Stimulated activated CD4-positive, alpha-beta T cell treated with anti-CD3 and anti-CD28 coated beads, Interleukin-4, amount 100 ng/mL, for 48 hours (primary cell): ENCODE results near the gene DPP6.
"Not testable (repeated sequence)": the region's sequence is repeated elsewhere in the genome, so short reads cannot be mapped to it uniquely, and the experiment has no call there.

ENCODE experiments used
- DNase-seq, 2 donors: peaks; one replicate each; pipeline ENCODE4 v3.0.0-alpha.2; 2020; ENCODE audit warnings: low read depth in 2 of 2

The DPP6 gene

DNA sequence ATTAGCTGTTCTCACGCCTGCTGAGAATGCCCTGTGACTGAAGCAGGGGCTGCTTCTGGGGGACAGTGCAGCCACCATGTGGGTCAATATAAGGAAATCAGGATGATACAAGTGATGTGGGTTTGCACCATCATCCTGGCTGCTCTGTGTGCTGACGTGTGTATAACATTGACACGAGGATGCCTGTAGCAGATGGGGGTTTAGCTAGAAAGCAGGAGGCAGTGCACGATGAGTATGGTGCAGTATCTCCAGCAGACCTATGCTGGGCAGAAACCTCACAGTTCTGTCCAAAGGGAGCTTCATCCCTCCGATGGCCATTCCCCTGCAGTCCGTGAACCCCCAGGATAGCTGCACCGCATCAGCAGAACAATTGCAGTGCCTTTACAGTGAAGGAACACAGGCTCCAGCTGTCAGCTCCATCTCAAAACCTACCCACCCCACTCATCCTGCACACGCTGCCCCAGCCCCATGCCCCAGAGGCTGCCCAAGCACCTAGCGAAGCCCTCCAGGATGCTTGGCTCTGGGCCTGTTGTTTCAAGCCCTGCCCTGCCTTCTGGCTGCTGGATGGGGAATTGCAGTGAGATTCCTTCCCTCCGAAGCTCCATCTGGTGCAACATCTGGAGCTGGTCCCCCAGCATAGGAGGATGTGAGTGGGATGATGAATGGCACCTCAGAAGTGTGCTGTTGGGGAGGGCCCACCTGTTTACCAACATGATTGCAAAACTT, 96.8 kb downstream of the DPP6 start:
- DNase-seq: not testable (repeated sequence)

DNA sequence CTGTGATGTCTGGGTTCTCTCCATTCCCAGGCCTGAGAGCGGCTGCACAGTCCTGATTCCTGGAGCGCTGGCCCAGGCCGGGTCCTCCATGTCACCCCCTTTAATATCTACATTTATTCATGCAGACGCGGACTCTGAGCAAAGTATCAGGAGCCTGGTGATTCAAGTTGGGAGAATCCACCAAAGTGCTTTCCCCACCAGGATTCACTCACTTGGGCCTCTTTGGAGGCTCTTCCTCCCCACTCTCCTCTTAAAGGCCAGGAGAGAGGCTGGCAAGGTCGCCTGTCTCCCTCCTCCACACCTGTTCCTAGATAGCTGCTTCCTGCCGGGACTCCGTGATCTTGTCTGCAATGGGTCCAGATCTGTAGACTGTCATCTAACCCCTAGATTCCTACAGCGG, 98.5 kb downstream of the DPP6 start:
- DNase-seq: not testable (repeated sequence)

DNA sequence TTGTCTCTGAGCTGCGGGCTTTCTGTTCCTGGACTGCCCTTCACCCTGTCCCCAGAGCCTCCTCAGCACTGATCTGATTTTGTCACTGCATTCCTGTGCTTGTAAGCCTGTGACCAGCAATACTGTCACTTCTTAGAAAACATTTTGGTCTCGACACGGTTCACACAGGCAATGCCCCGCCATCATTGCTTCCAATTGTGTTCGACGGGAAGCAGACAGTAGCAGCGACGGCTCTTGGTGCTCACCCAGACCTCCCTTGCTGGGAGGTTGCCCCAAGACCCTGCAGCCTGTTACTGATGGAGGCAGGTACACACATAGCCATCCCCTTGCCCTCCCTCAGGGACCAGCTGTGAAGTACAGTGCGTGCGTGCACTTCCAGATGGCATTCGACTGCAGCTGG, 99.1 kb downstream of the DPP6 start:
- DNase-seq: not testable (repeated sequence)

DNA sequence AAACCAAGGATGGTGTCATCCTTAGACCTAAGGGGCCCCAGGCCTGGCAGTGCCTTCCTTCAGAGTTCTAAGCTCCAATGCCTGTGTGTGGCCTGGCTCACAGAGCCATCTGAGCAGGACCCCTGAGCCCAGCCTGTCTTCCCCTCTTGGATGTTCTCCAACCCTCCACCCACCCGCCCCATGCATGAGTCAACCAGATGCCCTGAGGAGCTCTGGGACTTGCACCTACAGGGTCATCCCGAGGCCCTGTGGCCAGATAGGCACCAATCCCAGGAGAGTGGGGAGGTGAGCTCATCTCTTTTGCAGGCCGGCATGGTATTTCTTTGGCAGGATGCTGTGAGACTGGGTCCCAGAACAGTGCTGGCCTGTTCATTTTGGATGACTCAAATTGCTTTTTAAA, 103.7 kb downstream of the DPP6 start:
- not testable (repeated sequence) for DNase-seq

DNA sequence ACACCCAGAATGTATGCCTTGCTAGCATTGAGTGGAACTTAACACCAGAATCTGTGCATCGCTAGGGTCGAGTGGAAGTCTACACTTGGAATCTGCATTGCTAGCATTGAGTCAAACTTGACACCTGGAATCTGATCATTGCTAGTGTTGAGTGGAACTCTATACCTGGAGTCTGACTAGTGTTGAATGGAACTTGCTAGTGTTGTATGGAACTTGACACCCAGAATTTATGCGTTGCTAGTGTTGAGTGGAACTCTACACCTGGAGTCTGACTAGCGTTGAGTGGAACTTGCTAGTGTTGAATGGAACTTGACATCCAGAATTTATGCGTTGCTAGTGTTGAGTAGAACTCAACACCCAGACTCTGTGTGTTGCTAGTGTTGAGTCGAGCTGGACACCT, 110.7 kb downstream of the DPP6 start:
- DNase-seq: not testable (repeated sequence)

DNA sequence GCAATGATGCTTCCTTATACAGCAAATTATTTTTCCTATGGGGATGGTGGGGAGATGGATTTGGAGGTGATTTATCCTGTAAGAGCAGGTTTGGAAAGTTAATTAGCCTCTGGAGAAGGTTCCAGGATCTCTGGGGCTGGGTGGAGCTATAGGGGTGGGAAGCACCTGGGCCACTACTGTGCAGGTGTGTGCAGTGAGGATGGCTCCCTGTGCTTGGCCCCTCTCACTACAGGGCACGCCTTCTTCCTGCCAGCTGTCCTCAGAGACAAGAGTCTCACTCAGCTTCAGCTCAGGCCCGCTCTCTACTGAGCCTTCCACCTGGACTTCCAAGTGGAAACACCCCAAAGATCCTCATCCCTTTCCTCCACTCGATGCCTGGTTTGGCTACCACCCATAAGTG, 111.4 kb downstream of the DPP6 start:
- DNase-seq: not testable (repeated sequence)

DNA sequence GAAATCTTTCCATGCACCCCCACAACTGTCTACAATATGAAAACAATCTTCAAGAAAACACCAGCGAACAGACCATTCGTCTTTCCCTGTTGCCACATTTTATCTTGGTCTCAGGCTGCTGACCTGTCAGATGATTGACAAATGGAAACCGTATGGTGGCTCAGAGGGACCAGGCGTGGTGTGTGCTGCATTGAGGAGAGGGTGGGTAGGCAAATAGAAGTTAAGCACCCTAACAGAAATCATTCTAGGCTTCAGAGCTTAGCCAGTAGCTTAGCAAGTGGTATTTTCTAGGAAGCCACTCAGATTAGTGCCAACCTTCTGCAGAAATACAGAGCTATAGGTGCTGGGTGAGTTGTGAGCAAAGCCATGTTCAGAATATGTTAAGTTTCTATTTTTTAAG, 114.9 kb downstream of the DPP6 start:
- no peak for DNase-seq

DNA sequence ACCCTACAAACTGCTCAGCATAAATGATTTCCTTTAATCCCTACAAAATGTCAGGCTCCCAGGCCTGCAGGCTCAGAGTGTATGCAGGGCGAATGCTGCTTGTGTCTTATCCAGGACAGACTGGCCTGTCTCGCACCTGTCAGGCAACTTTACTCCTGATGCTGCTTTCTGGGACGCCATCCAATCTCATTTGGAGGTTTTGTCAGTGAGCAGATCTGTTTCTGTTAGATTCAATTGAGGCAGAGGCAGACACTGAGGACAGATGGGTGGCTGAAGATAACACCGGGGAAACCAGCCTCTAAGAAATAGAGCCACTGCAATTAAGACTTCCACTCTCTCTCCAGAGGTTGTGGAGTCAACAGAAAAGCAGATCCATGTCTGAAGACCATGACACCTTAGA, 115.6 kb downstream of the DPP6 start:
- DNase-seq: no peak

DNA sequence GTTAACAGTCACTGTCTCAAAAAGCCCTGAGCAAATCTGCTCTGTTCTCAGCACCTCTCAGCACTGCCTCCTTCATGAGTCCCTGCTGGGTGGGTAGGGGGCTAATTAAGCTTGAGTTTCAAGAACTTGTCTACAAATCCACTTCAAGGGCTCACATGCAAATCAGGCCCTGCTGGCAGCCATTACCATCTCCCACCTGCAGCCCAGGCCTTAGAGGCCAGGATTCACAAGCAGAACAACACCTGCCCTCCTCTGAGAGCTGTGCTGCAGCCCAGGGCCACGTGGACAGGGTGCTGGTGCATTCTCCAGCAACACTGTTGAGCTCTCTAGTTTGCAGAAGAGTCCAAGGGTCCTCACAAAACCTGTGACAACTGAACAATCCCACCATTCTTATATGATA, 119.2 kb downstream of the DPP6 start:
- no peak for DNase-seq

DNA sequence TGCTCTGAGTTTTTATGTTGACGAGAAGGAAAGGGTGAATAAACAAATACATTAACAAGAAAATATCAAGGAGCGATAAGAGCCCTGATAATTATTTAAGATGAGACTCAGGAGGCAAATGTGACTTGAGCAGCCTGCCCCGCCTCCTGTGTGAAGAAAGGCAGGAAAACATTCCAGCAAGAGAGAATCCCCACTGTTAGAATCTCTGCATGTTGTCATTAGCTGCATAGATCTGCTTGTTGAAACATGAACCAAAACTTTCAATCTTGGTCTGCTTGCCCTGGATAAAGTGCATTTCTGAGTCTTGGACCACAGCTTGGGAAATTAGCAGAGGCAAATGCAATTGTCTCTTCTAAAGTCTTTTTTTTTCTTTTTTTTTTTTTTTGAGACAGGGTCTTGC, 120.0 kb downstream of the DPP6 start:
- no peak for DNase-seq

DNA sequence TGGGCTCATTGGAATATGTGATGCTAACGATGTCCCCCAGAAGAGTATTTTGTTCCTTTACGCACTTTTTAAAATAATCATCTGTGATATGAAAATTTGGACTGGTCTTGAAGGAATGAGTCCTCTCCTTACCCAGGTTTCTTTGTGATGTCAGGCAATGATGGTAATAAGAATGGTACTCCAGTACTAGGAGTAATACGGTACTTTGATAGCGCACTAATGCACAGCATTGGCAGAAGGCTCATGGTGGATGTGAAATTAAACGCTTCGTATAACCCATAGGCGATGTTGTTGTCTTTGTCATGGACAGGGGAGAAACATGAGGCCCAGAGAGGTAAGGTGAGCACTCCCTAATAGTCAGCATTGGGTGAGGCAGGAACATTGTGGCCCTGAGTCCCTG, 125.4 kb downstream of the DPP6 start:
- DNase-seq: no peak

DNA sequence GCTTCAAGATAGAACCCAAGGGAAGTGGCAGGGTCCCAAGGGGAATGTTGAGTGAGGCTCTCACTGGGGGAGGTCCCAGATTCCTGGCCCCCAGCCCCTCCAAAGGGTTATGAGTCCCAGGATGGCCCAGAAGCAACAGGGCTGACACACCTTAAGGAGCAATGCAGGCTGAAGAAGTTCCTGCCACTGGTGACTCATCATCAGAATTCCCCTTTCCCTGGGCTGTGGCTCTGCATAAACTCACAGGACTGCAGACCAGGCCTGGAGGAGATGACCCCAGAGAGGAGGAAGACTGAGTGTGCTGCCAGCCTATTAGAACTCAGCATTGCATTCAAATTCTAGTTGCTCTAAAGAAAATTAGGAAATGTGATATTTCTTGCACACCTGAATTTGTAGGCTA, 126.7 kb downstream of the DPP6 start:
- DNase-seq: no peak

DNA sequence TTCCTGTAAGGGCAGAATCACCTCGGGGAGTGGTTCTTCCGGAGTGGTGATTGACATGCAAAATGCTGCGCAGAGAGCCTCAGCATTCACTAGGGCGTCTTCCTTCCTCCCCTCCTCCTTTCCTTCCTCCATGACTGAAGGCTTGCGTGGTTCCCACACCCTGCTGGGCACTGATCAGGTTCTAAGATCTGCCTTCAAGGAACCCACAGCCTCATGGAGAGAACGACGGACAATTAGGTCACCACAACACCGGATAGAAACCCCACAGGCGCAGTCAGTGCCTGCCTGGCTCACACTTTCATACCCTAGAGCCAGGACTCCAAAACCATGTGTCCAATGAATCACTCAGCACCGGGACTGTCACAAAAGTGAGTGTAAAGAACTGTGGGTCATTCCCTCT, 131.3 kb downstream of the DPP6 start:
- no peak for DNase-seq

DNA sequence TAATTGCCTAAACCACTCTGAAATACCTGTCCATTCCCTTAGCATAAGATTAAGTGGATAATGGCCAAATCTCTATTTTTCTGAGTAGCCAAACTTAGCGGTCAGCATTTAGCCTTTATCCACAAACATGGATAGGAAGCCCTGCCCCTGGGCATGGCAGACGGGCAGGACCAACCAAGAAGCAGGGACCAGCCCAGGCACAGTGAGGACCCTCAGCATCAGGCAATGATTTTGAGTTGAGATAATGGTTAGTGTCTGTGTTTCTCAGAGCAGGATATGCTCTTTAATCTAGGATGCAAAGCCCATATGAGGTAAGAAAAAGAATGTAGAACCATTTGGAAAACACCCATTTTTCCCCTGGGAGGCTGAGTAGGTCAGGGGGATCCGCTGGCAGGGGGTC, 131.7 kb downstream of the DPP6 start:
- DNase-seq: no peak

DNA sequence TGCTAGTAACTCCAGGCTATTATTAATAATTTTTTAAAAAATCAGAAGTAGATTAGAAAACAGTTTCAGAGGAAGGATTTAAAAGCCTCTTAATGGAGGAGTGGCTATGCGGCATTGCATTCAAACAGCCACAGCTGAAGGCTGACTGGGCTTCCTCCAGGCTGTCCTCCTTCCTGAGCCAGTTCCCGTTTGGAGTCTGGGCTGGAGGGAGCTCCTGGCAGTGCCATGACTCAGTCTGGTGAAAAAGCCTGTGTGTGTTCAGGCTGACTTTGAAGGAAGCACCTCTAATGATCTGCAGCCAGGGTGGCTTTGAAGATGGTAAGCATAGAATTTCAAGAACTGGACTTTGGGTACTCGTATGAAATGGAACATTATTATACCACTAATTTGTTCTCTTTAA, 134.6 kb downstream of the DPP6 start:
- no peak for DNase-seq

DNA sequence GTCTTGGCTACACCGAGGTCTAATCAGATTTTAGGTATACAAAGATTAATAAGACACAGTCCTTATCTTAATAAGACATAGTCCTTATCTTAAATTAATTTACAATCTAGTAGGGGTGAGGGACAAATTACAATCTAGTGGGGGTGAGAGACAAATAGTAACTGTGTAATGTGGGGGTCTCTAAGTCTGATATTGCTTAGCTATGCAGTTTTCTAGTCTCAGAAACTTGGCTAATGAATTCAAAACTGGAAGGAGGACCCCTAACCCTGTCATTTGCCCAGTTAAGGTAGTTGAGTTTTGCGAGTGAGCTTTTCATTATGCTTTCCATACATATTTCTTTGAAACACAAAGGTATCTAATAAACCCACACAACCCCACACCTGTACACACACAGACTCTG, 136.1 kb downstream of the DPP6 start:
- no peak for DNase-seq

DNA sequence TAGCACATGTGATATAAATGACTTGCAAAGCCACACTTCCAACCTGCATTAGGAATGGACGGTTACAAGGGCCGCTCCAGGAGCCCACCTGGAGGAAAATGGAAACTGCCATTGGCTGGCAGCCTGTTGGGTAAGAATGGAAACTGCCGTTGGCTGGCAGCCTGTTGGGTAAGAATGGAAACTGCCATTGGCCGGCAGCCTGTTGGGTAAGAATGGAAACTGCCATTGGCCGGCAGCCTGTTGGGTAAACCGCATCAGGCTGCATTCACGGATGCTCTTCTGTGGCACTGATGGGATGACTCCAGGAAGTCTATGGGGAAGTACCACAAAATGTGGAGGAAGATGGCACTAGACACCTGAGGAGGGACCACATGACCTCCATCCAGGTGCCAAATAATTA, 143.1 kb downstream of the DPP6 start:
- DNase-seq: no peak

DNA sequence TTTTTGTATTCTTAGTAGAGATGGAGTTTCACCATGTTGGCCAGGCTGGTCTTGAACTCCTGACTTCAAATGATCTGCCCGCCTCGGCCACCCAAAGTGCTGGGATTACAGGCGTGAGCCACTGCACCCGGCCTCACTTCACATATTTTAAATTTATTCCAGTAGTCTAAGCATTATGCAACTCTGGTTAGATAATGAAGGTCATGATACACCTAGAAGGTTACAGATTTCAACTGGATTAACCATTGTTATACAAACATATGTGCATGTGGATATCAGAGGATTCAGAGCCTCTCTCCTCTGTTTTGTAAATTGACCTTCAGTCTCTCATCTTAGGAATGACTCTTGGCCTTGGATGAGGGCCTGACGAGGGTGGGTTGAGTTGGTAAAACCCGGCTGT, 146.3 kb downstream of the DPP6 start:
- DNase-seq: no peak

DNA sequence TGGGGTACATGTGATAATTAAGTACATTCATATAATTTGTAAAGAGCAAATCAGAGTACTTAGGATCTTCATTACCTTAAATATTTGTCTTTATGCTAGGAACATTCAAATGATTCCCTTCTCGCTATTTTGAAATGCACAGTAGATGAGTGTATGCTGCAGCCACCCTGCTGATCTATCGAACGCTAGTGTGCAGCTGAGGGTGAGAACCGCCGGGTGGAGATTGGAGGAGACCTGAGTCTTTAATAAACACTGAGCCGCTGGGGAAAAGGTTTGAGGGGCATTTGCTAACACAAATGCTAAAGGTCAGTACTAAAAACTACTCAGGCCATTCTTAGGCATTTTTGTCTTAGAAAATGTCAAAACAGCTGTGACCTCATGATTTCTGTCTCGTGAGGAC, 148.0 kb downstream of the DPP6 start:
- no peak for DNase-seq

DNA sequence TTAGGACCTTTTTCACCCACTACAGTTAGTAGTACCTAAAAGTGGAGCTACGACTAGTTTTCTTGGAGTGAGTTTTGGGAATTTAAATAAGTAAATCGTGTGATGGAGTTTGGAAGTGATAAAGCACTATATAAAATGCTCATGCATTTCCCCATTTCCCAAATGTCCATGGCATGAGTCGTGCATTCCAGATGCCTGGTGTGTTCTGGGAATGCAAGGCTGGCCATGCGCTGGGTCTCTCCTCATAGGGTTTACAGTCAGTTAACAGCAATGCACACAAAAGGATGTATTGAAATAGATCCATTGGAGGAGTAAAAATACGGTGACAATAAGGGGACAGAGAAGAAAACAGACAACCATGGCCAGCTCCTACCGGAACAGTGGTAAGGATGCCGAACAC, 149.8 kb downstream of the DPP6 start:
- DNase-seq: no peak

DNA sequence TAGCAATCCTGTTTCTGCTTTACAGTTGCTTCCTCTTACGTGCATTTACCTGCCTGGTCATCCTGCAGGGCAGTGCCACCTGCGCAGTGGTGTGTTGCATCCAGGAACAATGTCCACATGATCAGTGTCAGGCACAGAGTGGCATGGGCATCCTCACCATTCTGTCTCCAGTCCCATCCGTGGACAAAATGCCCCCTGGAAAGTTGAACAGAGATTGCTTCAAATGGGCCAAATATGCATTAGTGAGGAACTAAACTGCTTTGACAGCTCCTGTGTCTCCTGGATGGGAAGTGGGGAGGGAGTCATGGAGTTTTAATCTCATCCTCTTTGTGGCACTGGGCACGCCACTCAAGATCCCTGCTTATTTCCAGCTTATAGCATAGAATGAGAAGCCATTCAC, 151.8 kb downstream of the DPP6 start:
- no peak for DNase-seq

DNA sequence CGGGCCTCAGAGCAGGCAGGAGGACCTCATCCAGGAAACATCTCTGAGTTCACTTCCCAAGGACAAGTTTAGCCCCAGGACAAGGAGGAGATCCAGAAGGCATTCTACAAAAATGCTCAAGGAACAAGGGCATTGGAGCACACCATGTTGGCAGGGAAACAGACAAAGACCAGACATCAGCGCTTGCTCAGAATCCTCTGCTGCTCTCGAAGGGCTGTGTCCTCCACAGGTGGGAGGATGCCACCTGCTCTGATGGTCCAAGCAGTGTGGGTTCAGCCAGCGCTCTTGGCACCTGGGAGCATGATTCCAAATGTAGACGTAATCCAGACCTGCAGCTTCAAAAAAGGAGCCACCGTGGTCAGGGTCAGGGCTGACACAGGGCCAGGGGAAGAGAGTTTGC, 160.7 kb downstream of the DPP6 start:
- DNase-seq: no peak

DNA sequence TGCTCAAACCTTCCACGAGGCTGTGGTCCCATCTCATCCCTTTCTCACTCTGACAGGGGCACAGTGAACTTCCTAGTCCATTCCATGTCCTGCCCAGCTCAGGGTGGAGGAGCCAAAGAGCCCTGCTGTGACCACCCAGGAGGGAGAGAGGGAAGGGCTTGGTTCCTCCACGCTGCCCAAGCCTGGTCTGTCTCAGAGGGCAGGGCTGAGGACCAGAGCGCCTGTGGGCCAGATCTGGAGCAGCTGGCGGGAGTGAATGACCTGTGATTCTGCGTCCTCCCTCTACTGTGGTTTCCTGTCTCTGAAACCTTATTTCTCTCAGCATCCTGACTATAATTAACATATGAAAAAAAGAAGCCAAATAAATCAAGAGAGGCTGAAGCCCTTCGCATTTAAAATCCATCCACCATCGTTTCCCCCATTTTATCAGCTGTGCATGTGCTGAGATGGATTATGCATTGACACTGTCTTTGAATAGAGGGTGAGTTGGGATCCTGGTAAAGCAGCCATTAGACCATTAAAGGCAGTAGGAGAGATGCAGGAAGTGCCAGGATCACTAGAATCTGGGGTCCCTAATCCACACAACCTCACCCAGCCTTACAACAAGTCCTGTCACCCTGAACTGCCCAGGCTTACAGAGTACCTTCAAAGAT, 165.6 kb downstream of the DPP6 start:
- no peak for DNase-seq

DNA sequence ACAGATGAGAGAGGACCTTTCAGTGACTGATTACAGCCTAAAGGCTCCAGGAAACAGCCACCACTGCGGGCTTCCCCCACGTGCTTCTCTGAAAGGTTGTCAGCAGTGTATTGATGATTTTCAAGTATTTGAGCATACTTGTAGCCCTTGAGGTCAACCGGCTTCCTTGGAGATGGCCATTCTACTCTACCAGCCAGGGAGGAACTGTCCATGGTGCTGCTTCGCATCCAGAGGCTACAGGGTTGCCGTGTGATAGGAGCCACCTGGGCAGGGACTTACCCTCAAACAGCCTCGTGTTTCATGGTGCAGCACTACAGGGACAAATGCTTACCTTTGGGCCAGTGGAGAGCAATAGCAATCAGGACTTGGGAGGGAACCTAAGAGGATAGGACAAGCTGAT, 179.5 kb downstream of the DPP6 start:
- peak in 1 of 2 donors; percentile 3 for DNase-seq
